GM23338 (cell line): ENCODE measurements around the gene LSM14A.

Experiments used
- CREB1 ChIP-seq: fragments of 250-450 bp; sonication (Bioruptor Pico); IDR thresholded peaks from 2 replicates; pipeline ENCODE4 v1.5.0; 2020; ENCODE audit warnings: low read depth, mild to moderate bottlenecking, moderate library complexity
- CTCF ChIP-seq, 2 experiments: fragments of 200-600 bp in 1 of 2; sonication (generic) in 1 of 2; conservative IDR thresholded peaks; 2 replicates each; pipeline versions ENCODE4 v1.5.1 to v1.6.1; 2016 to 2017; ENCODE audit warnings: antibody characterized with exemption in 2 of 2, low read depth in 2 of 2, mild to moderate bottlenecking in 2 of 2, moderate library complexity in 1 of 2
- ETS1 ChIP-seq: IDR thresholded peaks from 2 replicates; pipeline ENCODE4 v1.6.1; 2016; ENCODE audit warnings: antibody characterized with exemption
- EZH2 ChIP-seq: fragments of 200-600 bp; sonication (generic); IDR thresholded peaks from one replicate; pipeline ENCODE4 v1.8.0; 2017; ENCODE audit warnings: antibody characterized with exemption, mild to moderate bottlenecking, low read depth; ENCODE audit not compliant: unreplicated experiment
- POLR2AphosphoS5 ChIP-seq: IDR thresholded peaks from 2 replicates; pipeline ENCODE4 v1.6.1; 2016; ENCODE audit warnings: antibody characterized with exemption, low read depth
- STAT1 ChIP-seq: IDR thresholded peaks from one replicate; pipeline ENCODE4 v1.6.1; 2016; ENCODE audit warnings: antibody characterized with exemption; ENCODE audit not compliant: unreplicated experiment
- ZNF114 ChIP-seq: fragments of 250-450 bp; sonication (Bioruptor Pico); IDR thresholded peaks from 2 replicates; pipeline ENCODE4 v1.5.0; 2020; ENCODE audit warnings: mild to moderate bottlenecking, moderate library complexity

DNA sequence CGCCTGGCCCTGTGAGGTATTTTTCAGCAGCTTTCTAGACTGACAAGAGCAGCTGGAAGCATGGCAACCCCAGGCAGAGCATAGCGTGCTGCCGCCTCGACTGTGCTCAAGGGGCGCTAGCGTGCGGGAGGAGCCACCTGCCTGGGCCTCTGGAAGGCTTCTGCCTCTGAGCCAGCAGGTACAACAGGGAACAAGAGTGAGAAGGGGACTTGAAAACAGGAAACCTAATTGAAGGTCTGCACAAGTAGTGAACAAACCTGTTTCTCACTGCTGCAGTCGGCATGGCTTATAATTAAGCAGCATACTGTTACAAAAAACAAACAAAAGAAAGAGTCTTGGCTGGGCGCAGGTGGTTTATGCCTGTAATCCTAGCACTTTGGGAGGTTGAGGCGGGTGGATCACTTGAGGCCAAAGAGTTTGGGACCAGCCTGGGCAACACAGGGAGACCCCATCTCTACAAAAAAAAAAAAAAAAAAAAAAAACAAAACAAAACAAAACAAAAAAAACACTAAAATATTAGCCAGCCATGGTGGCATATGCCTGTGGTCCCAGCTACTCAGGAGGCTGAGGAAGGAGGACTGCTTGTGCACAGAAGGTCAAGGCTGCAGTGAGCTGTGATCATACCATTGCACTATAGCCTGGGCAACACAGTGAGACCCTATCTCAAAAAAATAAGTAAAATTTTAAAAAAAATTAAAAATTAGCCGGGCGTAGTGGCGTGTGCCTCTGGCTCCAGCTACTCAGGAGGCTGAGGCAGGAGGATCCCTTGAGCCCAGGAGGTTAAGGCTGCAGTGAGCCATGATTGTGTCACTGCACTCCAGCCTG is 69.4 kb downstream of the LSM14A start:
- TF ChIP-seq CTCF (conservative IDR thresholded peaks at IDR 0.05; ENCODE audit: low read depth in 2 of 2) (peak; percentile 80 to 82), STAT1 (no peak), EZH2 (no peak), ETS1 (no peak), CREB1 (no peak), POLR2AphosphoS5 (no peak), ZNF114 (no peak)
